Activated CD8-positive, alpha-beta memory T cell treated with anti-CD3 and anti-CD28 coated beads, Interleukin-2, amount 50 U/mL, for 24 hours (primary cell): ENCODE measurements around the gene APLF.
A peak's percentile ranks its signal among the peaks of the same experiment; 100 is the strongest.

Experiments used
- DNase-seq: peaks from one replicate; pipeline ENCODE4 v3.0.0-alpha.2; 2020; ENCODE audit errors: extremely low read depth

The APLF gene, protein sequence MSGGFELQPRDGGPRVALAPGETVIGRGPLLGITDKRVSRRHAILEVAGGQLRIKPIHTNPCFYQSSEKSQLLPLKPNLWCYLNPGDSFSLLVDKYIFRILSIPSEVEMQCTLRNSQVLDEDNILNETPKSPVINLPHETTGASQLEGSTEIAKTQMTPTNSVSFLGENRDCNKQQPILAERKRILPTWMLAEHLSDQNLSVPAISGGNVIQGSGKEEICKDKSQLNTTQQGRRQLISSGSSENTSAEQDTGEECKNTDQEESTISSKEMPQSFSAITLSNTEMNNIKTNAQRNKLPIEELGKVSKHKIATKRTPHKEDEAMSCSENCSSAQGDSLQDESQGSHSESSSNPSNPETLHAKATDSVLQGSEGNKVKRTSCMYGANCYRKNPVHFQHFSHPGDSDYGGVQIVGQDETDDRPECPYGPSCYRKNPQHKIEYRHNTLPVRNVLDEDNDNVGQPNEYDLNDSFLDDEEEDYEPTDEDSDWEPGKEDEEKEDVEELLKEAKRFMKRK

DNA sequence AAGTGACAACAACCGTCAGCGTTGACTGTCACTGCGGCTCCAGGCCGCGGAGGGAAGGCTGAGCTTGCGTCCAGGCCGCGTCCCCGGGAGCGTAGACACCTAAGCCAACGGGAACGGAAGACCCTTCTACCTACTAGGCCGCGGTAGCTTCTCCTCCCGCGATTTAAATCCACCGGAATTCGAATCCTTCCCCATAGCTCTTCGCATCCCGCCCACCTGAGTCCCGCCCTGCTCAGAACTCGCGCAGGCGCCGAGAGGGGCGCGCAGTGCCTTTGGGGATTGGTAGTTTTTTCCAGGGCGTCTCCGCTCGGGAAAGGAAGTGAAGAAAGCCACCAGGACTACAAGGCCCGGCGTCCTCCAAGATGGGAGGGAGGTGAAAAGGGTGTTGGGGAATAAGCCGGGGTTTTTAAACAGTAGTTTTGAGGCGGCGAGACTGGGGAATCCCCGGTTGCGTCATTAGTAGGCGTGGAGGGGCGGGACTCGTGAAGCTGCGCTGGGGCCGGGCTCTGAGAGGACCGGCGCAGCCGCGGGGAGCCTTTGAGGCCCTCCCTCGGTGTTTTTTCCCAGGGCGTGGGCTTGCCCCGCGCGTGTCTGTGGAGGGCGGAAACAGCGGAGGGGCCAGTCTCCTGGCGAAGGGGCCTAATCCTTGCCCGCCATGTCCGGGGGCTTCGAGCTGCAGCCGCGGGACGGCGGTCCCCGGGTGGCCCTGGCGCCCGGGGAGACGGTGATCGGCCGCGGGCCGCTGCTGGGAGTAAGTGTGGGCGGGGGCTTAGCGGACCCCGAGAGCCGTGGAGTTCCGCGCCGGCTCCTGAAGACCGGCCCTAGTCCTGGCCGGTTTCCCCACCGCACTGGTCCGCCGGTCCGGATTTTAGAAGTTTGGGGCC, at the start of gene APLF, which contains the start of gene FBXO48:
TSS of gene APLF (plus strand) at position 509 of the 884 bp plus-strand sequence. CDS start at position 656, 147 bp downstream.
TSS of gene FBXO48 (minus strand) at position 218 of the 884 bp plus-strand sequence. CDS start 2,149 bp downstream, outside the sequence.
- DNase-seq = peak; percentile 98

DNA sequence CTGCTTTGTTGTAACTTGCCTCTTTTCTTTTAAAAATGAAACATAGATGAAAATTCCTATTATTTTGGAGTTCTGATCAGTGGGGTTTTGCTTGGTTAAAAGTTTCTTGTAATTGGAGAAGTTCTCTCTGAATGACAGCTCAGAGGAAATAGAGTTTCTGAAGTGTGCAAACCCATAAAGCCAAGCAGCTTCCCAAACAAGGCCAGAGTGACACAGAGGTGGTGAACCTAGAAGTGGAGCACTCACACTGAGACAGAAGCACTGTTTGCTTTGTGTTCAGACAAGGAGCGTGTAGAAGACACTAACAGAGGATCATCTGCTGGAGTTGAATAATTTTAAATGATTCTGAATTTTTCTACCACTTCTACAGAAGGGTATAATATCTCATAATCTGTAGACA, 49.5 kb upstream of the APLF start:
- no peak for DNase-seq

DNA sequence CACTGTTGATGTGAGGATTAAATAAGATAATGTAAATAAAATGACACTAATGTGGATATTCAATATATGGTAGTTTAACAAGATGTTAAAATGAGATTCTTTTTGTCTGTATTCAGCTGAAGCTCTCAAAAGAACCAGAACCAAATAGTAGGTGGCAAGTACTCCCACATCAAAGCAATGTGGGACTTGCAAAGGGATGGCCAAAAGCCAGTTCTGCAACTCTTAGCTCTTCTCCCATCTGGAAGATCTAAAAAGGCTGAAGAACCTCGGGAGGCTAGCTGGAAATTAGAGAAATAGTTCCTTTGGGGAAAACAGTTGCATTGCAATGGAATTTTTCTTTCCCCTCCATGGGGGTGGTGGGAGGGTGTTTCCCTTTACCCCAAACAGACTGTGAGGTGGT, 49.0 kb upstream of the APLF start:
- DNase-seq = no peak

DNA sequence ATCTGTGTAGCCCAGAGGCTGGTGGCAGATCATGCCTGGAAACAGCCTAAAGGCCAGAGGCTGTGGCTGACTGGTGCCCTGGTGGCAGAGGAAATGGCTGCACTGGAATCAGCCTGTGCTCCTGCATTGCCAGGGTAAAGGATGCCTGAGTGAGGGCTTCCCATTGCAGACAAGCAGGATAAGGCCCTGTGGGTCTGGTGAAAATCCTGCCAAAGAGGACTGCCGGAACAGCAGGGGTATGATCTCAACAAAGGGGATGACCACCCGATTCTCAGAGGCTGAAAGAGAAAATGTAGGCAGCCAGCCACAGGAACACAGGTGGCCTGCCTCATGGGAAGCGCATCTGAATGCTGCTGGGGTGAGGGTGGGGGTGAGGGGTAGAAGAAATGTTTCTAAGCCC, 48.5 kb upstream of the APLF start:
- DNase-seq = no peak

DNA sequence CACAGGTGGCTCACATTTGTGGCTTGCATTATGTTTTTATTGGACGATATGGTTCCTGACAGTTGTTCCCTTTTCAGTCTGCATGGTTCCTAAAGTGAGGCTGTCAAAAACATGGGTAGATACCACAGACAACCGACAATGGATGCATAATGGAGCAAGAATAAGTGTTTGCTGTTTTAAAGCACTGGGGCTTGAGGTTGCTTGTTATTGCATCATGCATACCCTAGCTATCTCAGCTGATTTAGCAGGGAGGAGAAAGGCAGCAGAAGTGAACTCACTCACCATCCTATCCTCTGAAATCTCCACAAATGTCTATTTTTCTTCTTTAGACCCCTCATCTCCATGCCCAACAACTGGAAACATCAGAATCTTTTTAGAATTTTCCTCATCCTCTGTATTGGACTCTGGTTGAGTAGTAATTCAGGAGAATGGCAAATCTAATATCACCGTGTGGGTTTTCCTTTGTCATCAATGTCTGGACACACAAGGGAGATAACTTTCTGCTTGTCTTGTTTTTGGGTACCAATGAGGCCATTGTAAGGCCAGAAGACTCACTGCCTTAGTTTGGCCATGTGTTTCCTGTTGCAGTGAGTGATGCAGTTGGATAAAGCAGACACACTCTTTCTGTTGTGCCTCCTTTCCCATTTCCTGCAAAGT, 47.0 kb upstream of the APLF start:
- DNase-seq = no peak

DNA sequence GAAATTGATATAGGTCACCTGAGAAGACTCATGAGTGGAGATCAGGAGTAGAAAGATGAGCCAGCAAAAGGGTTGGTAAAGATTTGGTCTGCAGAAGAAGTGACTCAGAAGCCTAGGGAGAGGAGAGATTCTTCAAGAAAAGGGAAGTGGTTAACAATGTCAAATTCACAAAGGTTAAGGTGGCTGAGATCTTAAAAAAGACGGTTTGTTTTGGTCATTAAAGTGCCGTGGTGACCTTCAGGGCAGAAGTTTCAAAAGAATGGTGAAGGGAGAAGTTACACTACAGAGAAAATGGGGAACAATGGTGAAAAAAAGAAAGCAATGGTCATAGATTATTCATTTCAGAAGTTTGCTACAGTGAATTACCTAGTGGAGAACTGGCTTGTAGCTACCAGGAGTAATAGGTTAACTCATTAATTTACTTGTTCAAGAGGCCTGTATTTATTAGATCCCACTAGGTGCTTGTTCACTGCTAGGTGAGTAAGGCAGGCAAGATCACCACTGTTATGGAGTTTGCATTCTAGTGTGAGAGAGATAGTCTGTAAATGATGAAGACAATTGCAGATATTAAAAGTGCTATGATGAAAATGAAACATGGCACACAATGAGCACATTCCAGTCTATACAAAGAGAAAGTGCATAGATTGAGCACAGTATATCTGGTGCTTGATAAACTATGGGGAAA, 43.3 kb upstream of the APLF start:
- no peak for DNase-seq

DNA sequence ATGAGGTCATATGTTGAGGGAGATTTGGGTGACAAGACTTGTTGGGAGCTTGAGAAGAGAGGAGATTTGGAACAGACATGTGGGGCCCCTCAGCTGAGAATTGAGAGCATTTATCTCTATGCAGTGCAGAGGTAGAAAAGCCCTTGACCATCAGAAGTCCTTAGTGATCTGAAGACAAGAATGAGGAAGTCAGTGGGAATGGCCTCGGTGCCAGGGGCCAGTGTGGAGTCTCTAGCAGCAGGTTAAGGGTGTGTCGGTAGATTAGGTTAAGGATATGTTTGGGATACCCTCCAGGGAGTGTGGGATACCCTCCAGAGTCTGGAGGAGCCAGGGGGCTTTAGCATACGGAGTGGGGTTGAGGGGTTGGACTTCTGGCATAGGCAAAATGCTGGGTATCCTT, 41.9 kb upstream of the APLF start:
- DNase-seq = no peak

DNA sequence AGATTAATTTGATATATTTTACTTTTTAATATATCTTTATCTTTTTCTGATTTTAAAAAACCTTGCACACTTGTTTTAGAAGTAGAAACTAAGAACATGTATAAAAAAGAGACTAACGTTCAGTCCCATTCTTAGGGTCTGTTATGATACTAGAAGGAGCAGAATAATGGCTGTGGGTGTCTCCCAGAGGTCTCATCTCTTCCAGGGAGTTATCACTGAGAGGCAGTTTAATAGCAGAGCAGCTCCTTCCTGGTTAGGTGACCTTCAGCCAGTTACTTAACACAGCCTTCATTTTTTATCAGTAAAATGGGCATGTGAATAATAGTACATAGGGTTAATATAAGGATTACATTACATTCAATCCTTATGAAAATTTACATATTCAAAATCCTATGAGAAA, 40.9 kb upstream of the APLF start:
- no peak for DNase-seq

DNA sequence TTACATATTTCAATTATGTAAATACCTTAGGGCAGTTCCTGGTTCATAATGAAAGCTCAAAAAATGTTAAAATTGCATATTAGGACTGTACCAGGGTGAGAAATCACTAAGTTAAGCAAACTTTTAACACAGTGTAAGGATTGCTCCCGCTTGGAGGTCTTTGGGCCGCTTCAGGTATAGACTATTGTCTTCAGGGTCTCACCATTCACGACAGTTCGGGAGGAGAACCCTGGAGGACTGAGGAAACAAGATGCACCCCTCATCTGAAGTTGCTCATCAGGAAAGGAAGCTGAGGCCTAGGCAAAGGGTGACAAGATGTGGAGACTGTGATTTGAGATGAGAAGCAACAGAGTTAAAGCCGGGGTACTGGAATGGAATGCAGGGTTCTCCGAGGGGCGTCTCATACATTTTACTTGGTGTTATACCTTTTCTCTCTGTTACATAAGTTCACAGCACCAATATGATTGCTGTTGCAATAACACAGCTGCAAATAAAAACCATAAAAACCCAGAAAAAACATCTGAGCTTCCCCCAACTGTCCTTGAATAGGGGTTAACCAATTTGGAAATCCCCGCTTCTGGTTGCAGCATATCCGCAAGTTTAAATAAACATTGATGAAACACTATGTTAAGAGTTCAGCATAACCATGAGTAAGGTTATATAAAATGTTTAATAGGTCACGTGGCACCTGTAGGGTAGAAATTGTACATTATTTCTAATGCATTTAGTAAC, 40.4 kb upstream of the APLF start:
- no peak for DNase-seq

DNA sequence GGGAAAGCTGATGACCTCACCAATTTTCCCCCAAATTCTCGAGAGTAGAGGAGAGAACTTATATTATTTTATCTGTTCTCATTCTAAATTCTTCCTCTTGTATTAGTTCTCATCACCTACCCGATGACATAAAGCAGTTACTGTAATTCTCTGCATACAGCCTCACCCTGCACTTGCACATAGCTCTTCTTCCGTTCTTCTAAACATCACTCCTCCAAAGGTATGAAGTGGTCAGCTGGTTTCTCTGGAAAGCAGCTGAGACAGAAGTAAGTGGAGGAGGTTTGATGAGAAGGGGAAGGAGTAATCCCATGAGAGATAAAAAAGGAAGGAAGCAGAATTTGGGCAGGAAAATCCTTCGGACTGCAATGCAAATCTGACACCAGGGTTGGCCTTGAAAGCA, 39.3 kb upstream of the APLF start:
- no peak for DNase-seq

DNA sequence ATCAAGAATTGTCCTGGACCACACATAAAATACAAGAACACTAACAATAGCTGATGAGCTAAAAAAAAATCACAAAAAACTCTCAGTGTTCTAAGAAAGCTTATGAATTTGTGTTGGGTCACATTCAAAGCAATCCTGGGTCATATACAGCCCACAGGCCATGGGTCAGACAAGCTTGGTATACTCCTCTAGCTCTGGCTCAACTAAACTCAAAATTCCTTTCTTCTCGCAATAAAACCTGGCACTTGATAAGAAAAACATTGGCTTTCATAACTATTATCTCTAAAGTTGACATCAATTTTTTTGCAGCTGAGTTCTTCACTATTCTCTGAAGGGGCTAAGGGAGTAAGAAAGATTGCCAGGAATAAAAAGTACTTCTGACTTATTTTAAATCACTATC, 38.6 kb upstream of the APLF start:
- DNase-seq = no peak

DNA sequence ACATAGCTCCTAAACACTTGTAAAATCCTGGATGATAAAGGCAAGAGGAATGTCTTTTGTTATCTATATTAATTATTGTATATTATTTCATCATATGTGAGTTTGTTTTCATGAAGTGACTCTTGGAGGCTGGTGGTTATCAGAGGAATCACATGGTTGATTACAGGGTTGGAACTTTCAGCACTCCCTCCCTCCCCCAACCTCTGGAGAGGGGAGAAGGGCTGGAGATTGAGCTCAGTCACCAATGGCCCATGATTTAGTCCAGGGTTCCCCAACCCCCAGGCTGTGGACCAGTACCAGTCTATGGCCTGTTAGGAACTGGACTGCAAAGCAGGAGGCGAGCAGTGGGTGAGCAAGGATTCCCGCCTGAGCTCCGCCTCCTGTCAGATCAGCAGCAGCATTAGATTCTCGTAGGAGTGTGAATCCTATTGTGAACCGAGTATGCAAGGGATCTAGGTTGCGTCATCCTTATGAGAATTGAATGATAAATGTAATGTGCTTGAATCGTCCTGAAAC, 38.0 kb upstream of the APLF start:
- DNase-seq = no peak

DNA sequence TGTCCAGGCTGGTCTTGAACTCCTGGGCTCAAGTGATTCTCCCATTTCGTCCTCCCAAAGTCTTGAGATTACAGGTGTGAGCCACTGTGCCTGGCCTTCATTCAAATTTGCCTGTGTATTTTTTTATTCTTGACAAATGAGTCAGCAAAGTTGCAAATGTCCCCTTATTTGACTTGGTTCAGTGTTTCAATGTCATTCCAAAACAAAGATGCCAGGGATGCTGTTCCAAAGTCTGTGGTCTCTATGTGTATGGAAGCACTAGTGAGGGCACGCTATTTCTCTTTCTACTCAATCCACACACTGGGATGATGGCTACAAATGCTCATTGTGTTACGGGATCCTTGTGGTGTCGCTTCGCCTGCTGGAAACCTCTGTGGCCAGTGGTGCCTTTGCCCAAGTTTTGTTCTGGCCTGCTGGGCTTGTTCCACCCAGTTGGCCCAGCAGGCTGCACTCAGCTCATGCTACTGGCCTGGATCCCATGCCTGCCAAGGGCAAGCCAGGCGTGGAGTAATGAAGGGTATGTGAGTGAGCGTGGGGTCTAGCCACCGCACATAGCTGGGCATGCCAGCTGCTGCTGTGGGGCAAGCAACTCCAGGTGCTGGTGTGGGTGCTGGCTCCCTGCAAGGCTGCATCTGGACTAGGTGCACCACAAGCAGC, 35.9 kb upstream of the APLF start:
- no peak for DNase-seq

DNA sequence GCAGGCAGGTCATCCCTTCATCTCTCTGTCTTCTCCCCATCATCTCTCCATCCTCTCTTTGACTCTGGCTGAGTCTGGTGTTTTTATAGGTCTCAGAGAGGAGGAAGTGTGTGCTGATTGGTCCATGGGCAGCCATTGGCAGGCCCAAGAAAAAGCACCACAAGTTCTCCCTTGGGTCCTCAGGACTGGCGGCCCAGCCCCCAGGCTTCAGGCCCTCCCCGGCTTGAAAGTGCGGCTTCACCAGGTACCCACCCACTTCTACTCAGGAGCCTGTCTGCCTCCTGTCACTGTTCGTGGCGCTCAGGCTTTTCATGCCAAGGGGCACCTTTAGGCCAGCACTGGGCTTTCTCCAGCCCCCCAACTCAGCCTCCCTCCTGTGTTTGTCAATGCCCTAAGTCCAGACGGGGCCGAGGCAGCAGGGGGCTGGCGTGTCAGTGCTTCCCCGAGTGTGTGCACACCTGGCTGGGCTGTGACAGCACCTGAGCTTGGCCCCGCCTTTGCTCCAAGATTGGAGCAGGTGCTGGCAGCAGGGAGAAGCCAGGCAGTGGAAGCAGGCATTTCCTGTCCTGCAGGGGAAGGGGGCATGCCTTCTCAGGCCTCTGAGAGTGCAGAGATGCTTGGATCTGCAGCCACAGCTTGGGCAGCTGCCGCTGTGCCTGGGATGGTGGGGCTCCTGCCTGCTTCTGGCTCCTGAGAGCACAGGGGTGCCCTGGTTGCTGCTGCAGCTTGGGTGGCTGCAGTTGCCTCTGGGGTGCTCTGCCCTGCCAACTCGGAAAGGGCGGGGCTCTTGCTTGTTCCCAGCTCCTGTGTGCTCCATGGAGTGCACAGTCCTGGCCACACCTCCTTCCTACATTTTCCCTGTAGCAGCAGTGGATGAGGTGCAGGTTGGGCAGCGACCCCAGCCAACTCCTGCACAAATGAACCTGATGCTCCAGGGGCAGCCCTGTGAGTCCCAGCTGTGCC, 34.4 kb upstream of the APLF start:
- no peak for DNase-seq

DNA sequence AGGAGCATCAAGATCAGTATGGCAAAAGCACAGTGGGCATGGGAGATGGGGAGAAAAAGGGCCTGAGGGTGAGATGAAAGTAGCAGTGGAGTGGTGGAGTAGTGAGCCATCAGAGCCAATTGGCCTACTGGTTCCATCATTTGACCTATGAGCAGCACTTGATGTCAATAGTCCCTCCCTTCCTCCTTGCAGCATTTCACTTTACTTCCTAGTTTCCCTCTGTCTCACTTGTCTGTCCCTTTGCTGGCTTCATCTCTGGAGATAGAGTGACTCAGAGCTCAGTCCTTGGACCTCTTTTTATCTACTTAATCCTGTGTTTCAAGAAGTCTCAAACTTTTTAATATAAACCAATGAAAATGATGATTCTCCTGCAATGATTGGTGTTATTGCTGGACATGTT, 32.4 kb upstream of the APLF start:
- DNase-seq = no peak

DNA sequence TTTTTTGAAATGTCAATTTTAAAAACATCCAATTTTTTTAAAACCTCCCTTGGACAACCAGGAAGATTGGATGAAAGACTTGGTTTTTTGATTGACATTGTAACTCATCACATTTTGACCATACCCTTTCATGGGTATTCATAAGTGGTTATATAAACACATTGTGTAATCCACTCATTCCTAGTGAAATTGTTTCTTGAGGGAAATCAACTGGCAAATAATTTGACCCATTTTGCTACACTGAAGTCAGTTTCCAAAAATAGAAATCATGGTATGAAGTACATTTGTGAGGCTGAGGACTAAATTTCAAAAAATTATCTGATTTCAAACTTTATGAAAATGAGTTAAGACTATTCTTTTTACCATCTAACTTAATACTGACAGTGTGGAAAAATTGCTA, 31.8 kb upstream of the APLF start:
- no peak for DNase-seq

DNA sequence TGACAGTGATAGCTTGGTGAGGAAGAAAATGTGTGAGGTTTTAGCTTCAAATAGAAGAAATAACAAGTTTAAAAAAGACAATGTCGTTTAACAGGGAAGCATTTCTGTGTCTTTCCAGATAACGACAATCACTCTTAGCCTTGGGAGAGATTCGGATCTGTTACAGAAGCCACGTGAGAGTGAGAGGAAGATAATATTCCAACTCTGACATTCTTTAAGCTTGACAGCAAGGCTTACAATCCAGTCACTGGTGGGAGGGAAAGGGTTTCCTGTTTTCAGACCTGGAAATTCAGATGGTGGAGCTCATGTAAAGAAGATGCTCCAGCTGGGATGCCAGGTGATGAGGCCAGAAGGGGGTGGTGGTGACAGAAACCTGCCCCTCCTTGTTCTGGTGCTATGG, 31.1 kb upstream of the APLF start:
- DNase-seq = no peak

DNA sequence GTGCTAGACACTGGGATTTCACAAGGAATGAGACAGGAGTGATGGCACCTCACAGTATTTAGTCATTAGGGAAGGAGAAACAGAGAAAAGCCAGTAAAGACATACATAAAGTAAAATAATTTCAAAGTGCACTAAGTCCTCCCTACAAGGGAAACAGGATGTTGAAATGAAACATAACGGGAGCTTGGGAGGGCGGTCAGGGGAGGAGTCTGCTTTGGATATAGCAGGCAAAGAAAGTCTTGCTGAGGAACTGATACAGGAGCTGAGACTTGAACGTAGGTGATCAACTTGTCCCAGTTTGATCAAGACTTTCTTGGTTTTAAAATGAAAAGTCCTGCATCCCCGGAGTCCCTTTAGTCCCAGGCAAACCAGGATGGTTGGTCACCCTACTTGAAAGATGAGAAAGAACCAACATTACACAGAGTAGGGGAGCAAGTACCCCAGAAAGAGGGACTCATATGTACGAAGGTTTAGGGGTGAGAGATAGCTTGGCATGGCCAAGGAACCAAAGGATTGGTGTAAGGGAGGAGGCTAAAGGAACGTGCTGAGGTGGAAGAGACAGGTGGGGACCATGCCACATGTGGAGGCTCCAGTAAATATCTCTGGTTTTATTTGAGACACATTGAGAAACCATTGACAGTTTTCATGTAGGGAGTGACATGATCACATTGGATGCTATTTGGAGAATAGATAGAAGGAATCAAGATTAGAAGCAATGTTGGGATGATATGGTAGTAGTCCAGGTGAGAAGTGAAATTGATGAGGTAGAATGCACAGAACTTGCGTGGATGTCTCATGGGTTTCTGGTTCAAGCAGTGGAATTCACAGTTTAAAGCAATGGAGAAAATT, 28.7 kb upstream of the APLF start:
- no peak for DNase-seq
